Mucosa of stomach (tissue), 1 donor: ENCODE data around the gene SMURF2.

Experiments used
- H3K27me3 ChIP-seq: one replicate; pipeline ENCODE4 v1.7.0; 2013; ENCODE audit warnings: mild to moderate bottlenecking, low read length; ENCODE audit not compliant: control insufficient read depth, insufficient read depth
- H3K36me3 ChIP-seq: one replicate; pipeline ENCODE4 v1.7.0; 2013; ENCODE audit warnings: low read length; ENCODE audit not compliant: control insufficient read depth, insufficient read depth
- H3K4me1 ChIP-seq: one replicate; pipeline ENCODE4 v1.7.0; 2013; ENCODE audit warnings: mild to moderate bottlenecking, low read length; ENCODE audit not compliant: control insufficient read depth, insufficient read depth
- H3K4me3 ChIP-seq: one replicate; pipeline ENCODE4 v1.7.0; 2013; ENCODE audit warnings: low read length
- H3K9ac ChIP-seq: one replicate; pipeline ENCODE4 v1.7.0; 2013; ENCODE audit warnings: mild to moderate bottlenecking, low read length, moderate library complexity
- H3K9me3 ChIP-seq: one replicate; pipeline ENCODE4 v1.7.0; 2013; ENCODE audit warnings: mild to moderate bottlenecking, low read length, moderate library complexity; ENCODE audit not compliant: control insufficient read depth
- donor health status: Pancreatic carcinoma.

SMURF2 gene

GRCh38 chr17:64661976-64662773 lies at the start of gene SMURF2:
TSS of gene SMURF2 (minus strand) at chr17:64662307. CDS start at chr17:64661880, 427 bp downstream.
- H3K9me3 ChIP-seq, result no peaks in the 10 kb centered on the region
- peak within 1 kb of the TSS; percentile 75 for H3K9ac ChIP-seq
- peaks cover 4% of the 10 kb centered on the region for H3K4me1 ChIP-seq
- no peaks in the 10 kb centered on the region for H3K36me3 ChIP-seq
- no peaks in the 10 kb centered on the region for H3K27me3 ChIP-seq
- peak within 1 kb of the TSS; percentile 74 for H3K4me3 ChIP-seq

- H3K9me3 ChIP-seq, result no peaks in the 10 kb centered on the region
- H3K36me3 ChIP-seq, result no peaks in the 10 kb centered on the region
- no peak overlapping the region for H3K4me3 ChIP-seq
- H3K27me3 ChIP-seq, result no peaks in the 10 kb centered on the region
- H3K9ac ChIP-seq, result no peak overlapping the region
- H3K4me1 ChIP-seq, result peaks cover 38% of the 10 kb centered on the region
Measured at GRCh38 chr17:64709481-64709880, 47.4 kb upstream of the SMURF2 start.

DNA sequence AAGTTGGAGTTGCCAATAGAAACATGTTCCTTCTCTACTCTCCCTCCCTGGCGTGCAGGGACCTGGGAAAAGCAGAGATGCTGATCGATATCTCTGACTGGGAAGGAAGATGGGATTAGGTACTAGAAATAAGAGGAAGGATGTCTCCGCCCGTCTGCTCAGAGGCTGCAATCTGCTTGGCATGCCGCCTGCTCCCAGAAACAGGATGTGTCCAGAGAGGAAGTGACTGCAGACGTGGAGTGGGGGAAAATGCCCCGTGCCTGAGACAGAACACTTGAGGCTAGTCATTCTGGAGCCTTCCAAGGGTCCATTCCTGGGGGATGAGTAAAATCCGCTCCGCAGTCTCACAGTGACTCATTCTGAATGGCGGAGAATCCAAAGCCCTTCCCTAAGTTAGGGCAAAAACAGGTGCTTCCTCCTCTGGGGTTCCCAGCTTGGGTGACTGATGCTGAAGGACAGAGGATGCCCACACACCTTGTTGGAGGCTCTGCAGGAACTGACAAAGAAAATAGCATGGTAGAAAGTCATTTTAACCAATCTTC lies 45.0 kb upstream of the SMURF2 start:
- Histone ChIP-seq H3K36me3 (no peaks in the 10 kb centered on the region), H3K4me1 (peaks cover 23% of the 10 kb centered on the region), H3K4me3 (no peak overlapping the region), H3K27me3 (no peaks in the 10 kb centered on the region), H3K9me3 (no peaks in the 10 kb centered on the region), H3K9ac (no peak overlapping the region)

- Histone ChIP-seq H3K4me1 (peaks cover 23% of the 10 kb centered on the region), H3K36me3 (no peaks in the 10 kb centered on the region), H3K9me3 (no peaks in the 10 kb centered on the region), H3K27me3 (no peaks in the 10 kb centered on the region), H3K9ac (no peak overlapping the region), H3K4me3 (no peak overlapping the region)
Measured at GRCh38 chr17:64706224-64707049, 44.3 kb upstream of the SMURF2 start.

GRCh38 chr17:64702815-64703214 lies 40.7 kb upstream of the SMURF2 start:
- Histone ChIP-seq H3K9me3 (no peaks in the 10 kb centered on the region), H3K4me1 (peaks cover 19% of the 10 kb centered on the region), H3K27me3 (no peaks in the 10 kb centered on the region), H3K36me3 (no peaks in the 10 kb centered on the region), H3K4me3 (no peak overlapping the region), H3K9ac (no peak overlapping the region)

- Histone ChIP-seq H3K27me3 (no peaks in the 10 kb centered on the region), H3K9me3 (no peaks in the 10 kb centered on the region), H3K4me3 (no peak overlapping the region), H3K36me3 (no peaks in the 10 kb centered on the region), H3K9ac (no peak overlapping the region), H3K4me1 (peaks cover 4% of the 10 kb centered on the region)
Measured at GRCh38 chr17:64698725-64699124, 36.6 kb upstream of the SMURF2 start.

DNA sequence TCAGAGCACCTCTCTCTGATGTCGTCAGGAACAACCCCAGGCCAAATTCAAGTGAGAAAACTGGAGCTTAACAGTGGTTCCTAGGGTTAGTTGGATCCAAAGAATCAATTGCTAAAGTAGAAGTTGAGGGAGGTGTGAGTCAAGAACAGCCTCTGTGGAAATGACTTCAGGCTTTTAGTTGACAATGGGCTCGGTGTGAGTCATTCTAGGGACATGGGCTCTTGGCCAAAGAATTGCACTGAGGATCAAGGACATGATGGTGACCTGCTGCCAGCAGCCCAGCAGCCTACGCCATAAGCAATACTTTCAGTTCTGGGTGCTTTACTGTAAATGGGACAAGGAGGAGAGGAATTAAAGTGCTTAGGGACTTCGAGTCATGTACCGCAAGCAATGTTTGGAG lies 32.1 kb upstream of the SMURF2 start:
- Histone ChIP-seq H3K4me3 (no peak overlapping the region), H3K27me3 (no peaks in the 10 kb centered on the region), H3K9ac (no peak overlapping the region), H3K9me3 (no peaks in the 10 kb centered on the region), H3K36me3 (no peaks in the 10 kb centered on the region), H3K4me1 (peaks cover 4% of the 10 kb centered on the region)

DNA sequence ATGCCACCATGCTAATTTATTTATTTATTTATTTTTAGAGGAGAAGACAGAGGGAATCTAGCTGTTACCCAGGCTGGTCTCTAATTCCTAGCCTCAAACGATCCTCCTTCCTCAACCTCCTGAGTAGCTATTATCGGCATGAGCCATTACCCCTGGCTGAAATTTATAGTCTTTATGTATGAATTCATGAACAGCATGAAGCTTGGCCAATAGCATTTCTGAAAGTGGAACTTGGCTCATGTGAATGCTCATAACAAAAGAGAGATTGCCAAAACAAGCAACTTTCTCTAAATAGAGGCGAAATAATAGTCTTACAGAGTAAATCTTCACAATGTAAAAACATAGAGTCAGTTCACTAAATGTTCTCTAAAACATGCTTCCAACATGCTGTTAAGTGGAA lies 30.1 kb upstream of the SMURF2 start:
- H3K4me3 ChIP-seq, result no peak overlapping the region
- no peaks in the 10 kb centered on the region for H3K9me3 ChIP-seq
- H3K27me3 ChIP-seq, result no peaks in the 10 kb centered on the region

DNA sequence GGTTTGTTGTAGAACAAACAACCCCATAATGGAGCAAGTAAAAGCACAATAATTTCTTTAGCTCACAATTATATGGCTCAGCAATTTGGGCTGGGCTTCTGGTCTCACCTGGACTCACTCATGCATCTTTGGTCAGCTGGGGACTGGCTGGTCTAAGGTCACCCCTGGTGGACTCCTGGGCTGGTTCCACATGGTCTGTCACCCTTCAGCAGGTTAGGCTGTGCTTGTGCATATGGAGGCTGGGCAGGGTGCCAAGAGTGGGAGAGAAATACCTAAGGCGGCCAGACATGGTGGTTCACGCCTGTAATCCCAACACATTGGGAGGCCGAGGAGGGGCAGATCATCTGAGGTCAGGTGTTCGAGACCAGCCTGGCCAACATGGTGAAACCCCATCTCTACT lies 27.0 kb upstream of the SMURF2 start:
- no peak overlapping the region for H3K9ac ChIP-seq
- peaks cover 4% of the 10 kb centered on the region for H3K4me1 ChIP-seq
- no peaks in the 10 kb centered on the region for H3K36me3 ChIP-seq
- H3K9me3 ChIP-seq, result no peaks in the 10 kb centered on the region
- H3K27me3 ChIP-seq, result no peaks in the 10 kb centered on the region
- H3K4me3 ChIP-seq, result no peak overlapping the region

More for the DNA sequence above, 30.1 kb upstream of the SMURF2 start:
- Histone ChIP-seq H3K36me3 (no peaks in the 10 kb centered on the region), H3K4me1 (peaks cover 4% of the 10 kb centered on the region), H3K9ac (no peak overlapping the region)

DNA sequence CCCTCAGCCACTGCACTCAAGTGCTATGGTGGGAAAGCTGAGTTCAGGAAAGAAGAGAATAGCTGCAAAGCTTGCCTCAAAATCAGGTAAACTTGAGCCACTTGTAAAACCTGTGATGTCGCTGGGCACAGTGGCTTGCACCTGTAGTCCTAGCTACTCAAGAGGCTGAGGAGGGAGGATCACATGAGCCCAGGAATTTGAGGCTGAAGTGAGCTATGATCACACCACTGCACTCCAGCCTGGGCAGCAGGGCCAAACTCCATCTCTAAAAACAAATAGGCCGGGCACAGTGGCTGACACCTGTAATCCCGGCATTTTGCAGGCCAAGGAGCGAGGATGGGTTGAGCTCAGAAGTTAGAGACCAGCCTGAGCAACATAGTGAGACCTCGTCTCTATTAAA lies 26.4 kb upstream of the SMURF2 start:
- Histone ChIP-seq H3K4me3 (no peak overlapping the region), H3K9ac (no peak overlapping the region), H3K9me3 (no peaks in the 10 kb centered on the region), H3K4me1 (no peaks in the 10 kb centered on the region), H3K27me3 (no peaks in the 10 kb centered on the region), H3K36me3 (no peaks in the 10 kb centered on the region)

- Histone ChIP-seq H3K4me3 (no peak overlapping the region), H3K4me1 (no peaks in the 10 kb centered on the region), H3K9ac (no peak overlapping the region), H3K36me3 (no peaks in the 10 kb centered on the region), H3K9me3 (no peaks in the 10 kb centered on the region), H3K27me3 (no peaks in the 10 kb centered on the region)
Measured at GRCh38 chr17:64687961-64688360, 25.9 kb upstream of the SMURF2 start.

GRCh38 chr17:64687376-64687775 lies 25.3 kb upstream of the SMURF2 start:
- Histone ChIP-seq H3K9me3 (no peaks in the 10 kb centered on the region), H3K4me3 (no peak overlapping the region), H3K36me3 (no peaks in the 10 kb centered on the region), H3K27me3 (no peaks in the 10 kb centered on the region), H3K4me1 (no peaks in the 10 kb centered on the region), H3K9ac (no peak overlapping the region)
